Stimulated activated CD4-positive, alpha-beta T cell treated with anti-CD3 and anti-CD28 coated beads, Interleukin-15, amount 100 ng/mL, for 24 hours (primary cell): ENCODE measurements around the gene GRIK3.

Experiments used
- DNase-seq: peaks from one replicate; pipeline ENCODE4 v3.0.0-alpha.2; 2020

Gene GRIK3

GRCh38 chr1:36807262-36807661 lies 227.1 kb downstream of the GRIK3 start:
- DNase-seq, result no peak

- no peak for DNase-seq
Observed at GRCh38 chr1:36805979-36806640, 228.2 kb downstream of the GRIK3 start.

GRCh38 chr1:36804669-36805314 lies 229.5 kb downstream of the GRIK3 start:
- DNase-seq, result no peak

- DNase-seq, result no peak
Observed at GRCh38 chr1:36803868-36804570, 230.3 kb downstream of the GRIK3 start.

- no peak for DNase-seq
Observed at GRCh38 chr1:36802018-36802417, 232.3 kb downstream of the GRIK3 start.

- no peak for DNase-seq
Observed at GRCh38 chr1:36797761-36798160, 236.6 kb downstream of the GRIK3 start.

GRCh38 chr1:36796733-36797132 lies 237.6 kb downstream of the GRIK3 start:
- DNase-seq, result no peak

- no peak for DNase-seq
Observed at GRCh38 chr1:36796106-36796590, 238.2 kb downstream of the GRIK3 start.

GRCh38 chr1:36794460-36794859 lies 239.9 kb downstream of the GRIK3 start:
- DNase-seq, result no peak

GRCh38 chr1:36793452-36793851 lies 240.9 kb downstream of the GRIK3 start:
- DNase-seq, result no peak

- DNase-seq, result no peak
Observed at GRCh38 chr1:36792292-36792691, 242.0 kb downstream of the GRIK3 start.

- no peak for DNase-seq
Observed at GRCh38 chr1:36790191-36790590, 244.1 kb downstream of the GRIK3 start.

GRCh38 chr1:36789535-36789934 lies 244.8 kb downstream of the GRIK3 start:
- DNase-seq, result no peak

GRCh38 chr1:36787312-36787913 lies 246.9 kb downstream of the GRIK3 start:
- no peak for DNase-seq

GRCh38 chr1:36786425-36786824 lies 247.9 kb downstream of the GRIK3 start:
- no peak for DNase-seq

- DNase-seq, result no peak
Observed at GRCh38 chr1:36784147-36784859, 250.0 kb downstream of the GRIK3 start.

- no peak for DNase-seq
Observed at GRCh38 chr1:36783475-36783874, 250.8 kb downstream of the GRIK3 start.

GRCh38 chr1:36782785-36783184 lies 251.5 kb downstream of the GRIK3 start:
- DNase-seq, result no peak

GRCh38 chr1:36782085-36782484 lies 252.2 kb downstream of the GRIK3 start:
- DNase-seq, result no peak

GRCh38 chr1:36781098-36781497 lies 253.2 kb downstream of the GRIK3 start:
- no peak for DNase-seq

- DNase-seq, result no peak
Observed at GRCh38 chr1:36778740-36779139, 255.6 kb downstream of the GRIK3 start.

- no peak for DNase-seq
Observed at GRCh38 chr1:36776948-36777831, 257.1 kb downstream of the GRIK3 start.
